MCF 10A (cell line): Measurements from ENCODE around the gene GPC6. TPM values are rescaled to one million over a fixed set of nuclear protein-coding genes. Genes with fewer than 3 reads are reported as not detected.

Source experiments
- BruUV-seq: library from RNA; stranded (reverse); fragments of 400-500 nt; replicated peaks from 2 replicates; lab custom pipeline; 2021; lab: Mats Ljungman, UMichigan
- CTCF ChIA-PET: fragments of 300-600 bp; sonication (Branson Sonifier 250); formaldehyde crosslinking; extraction: SDS; loops from one replicate; lab custom pipeline; 2021; ENCODE audit warnings: antibody characterized with exemption, inconsistent platforms; lab: Yijun Ruan, JAX
- POLR2A ChIA-PET: fragments of 300-600, 350-650 bp; sonication (Branson Sonifier 250); formaldehyde crosslinking; extraction: SDS; loops from one replicate; lab custom pipeline; 2020; ENCODE audit warnings: antibody characterized with exemption, inconsistent platforms; lab: Yijun Ruan, JAX
- DNase-seq: peaks from one replicate; pipeline ENCODE4 v3.0.0-alpha.2; 2018; ENCODE audit not compliant: unreplicated experiment
- H3K27ac Mint-ChIP-seq: one replicate; pipeline ENCODE4 v1.8.0; 2022; ENCODE audit warnings: mild to moderate bottlenecking, low read depth, mixed read lengths; ENCODE audit not compliant: unreplicated experiment
- H3K27me3 Mint-ChIP-seq: one replicate; pipeline ENCODE4 v1.8.0; 2022; ENCODE audit warnings: mixed read lengths; ENCODE audit not compliant: insufficient read depth, unreplicated experiment
- H3K36me3 Mint-ChIP-seq: one replicate; pipeline ENCODE4 v1.8.0; 2022; ENCODE audit warnings: mild to moderate bottlenecking, moderate library complexity, mixed read lengths; ENCODE audit not compliant: insufficient read depth, unreplicated experiment
- H3K4me1 Mint-ChIP-seq: one replicate; pipeline ENCODE4 v1.8.0; 2022; ENCODE audit warnings: mixed read lengths; ENCODE audit not compliant: insufficient read depth, unreplicated experiment
- H3K4me3 Mint-ChIP-seq: one replicate; pipeline ENCODE4 v1.8.0; 2022; ENCODE audit warnings: mild to moderate bottlenecking, moderate library complexity, mixed read lengths; ENCODE audit not compliant: unreplicated experiment
- H3K9me3 Mint-ChIP-seq: one replicate; pipeline ENCODE4 v1.8.0; 2022; ENCODE audit warnings: mixed read lengths; ENCODE audit not compliant: unreplicated experiment
- intact Hi-C: fragments of 100-400 bp; cut with micrococcal nuclease; formaldehyde crosslinking; loops from 2 replicates; pipeline ENCODE4 v1.14.1; 2022
- total RNA-seq: library from RNA; stranded (reverse); gene quantifications from 2 replicates; pipeline ENCODE4 v1.2.3, GENCODE V29; 2022
- TF ChIP-seq, protein P1 (sequence below): fragments of 200-600 bp; IDR thresholded peaks from one replicate; pipeline ENCODE4 v1.8.0; 2022; ENCODE audit warnings: antibody characterized with exemption, mild to moderate bottlenecking; ENCODE audit not compliant: unreplicated experiment

The GPC6 gene
- total RNA-seq, 1 experiment from 2014 or later = 8.4 TPM

DNA sequence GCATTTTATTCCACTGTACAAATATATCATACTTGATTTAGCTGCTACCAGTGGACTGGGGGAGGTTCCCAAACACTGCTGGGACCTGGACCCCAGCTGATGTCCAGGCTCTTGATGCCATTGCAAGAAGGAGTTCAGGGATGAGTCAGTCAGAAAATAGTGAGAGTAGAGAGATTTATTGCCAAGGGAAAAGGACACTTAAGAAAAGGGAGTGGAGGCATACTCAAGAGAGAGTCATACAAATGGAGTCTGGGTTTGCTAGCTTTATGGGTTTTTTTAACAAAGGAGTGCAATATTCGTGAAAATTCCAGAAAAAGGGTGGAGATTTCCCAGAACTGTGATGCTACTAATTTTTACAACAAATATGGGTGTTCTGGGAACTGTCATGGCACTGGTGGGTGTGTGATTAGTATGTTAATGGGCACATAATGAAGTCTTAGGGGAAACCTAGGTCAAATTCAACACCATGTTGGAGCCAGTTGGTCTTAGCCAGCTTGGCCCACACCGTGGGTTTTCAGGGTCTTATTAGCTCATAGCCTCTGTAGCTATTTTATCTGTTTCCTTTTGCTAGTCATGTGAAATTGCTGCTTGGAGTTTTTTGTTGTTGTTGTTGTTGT is 36.2 kb downstream of the GPC6 start:
- POLR2A ChIA-PET = interaction anchor here (0.6 to 1.1 kb wide), 3 partner anchors 14 to 731 kb away, joined by 3 to 6 read pairs (median 4); no protein-coding TSS in a partner anchor
- TF ChIP-seq, protein P1, sequence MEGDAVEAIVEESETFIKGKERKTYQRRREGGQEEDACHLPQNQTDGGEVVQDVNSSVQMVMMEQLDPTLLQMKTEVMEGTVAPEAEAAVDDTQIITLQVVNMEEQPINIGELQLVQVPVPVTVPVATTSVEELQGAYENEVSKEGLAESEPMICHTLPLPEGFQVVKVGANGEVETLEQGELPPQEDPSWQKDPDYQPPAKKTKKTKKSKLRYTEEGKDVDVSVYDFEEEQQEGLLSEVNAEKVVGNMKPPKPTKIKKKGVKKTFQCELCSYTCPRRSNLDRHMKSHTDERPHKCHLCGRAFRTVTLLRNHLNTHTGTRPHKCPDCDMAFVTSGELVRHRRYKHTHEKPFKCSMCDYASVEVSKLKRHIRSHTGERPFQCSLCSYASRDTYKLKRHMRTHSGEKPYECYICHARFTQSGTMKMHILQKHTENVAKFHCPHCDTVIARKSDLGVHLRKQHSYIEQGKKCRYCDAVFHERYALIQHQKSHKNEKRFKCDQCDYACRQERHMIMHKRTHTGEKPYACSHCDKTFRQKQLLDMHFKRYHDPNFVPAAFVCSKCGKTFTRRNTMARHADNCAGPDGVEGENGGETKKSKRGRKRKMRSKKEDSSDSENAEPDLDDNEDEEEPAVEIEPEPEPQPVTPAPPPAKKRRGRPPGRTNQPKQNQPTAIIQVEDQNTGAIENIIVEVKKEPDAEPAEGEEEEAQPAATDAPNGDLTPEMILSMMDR = no peak
- no peaks in the 10 kb centered on the region for H3K27me3 Mint-ChIP-seq
- H3K4me3 Mint-ChIP-seq = no peak overlapping the region
- H3K4me1 Mint-ChIP-seq = peaks cover 13% of the 10 kb centered on the region
- peak; percentile 74 for DNase-seq
- no TSS peak for BruUV-seq
- no peaks in the 10 kb centered on the region for H3K9me3 Mint-ChIP-seq
- peak overlapping the region; percentile 61 for H3K27ac Mint-ChIP-seq
- intact Hi-C loops = no loop called here
- CTCF ChIA-PET = interaction anchor here (0.6 to 0.7 kb wide), 3 partner anchors 22 to 887 kb away, joined by 3 read pairs; no protein-coding TSS in a partner anchor
- H3K36me3 Mint-ChIP-seq = no peaks in the 10 kb centered on the region

DNA sequence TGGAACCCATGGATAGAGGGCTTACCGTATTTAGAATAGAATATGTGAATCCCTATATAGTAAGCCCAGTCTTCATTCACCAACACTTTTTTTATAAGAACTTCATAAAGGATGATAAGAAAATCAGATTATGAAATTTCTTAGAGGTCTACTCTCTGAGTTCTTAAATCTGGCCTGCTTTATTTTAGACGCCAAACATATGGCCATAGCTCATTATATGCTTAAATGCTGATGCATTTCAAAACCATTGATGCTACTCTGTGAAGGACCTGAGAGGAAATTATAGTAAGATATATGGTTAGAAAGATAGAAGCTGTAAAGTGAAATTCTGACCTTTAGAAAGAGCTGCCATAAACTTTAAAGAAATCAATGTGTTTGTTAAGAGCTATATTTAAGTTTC is 38.3 kb downstream of the GPC6 start:
- TF ChIP-seq, protein P1 = no peak
- no peak for DNase-seq
- H3K9me3 Mint-ChIP-seq = no peaks in the 10 kb centered on the region
- H3K4me1 Mint-ChIP-seq = peaks cover 18% of the 10 kb centered on the region
- BruUV-seq = no TSS peak
- CTCF ChIA-PET = interaction anchor here (0.7 kb wide), 1 partner anchor 852 kb away, joined by 3 read pairs; no protein-coding TSS in a partner anchor
- no peak overlapping the region for H3K4me3 Mint-ChIP-seq
- H3K27ac Mint-ChIP-seq = no peak overlapping the region
- H3K27me3 Mint-ChIP-seq = no peaks in the 10 kb centered on the region
- H3K36me3 Mint-ChIP-seq = no peaks in the 10 kb centered on the region
- intact Hi-C loops = no loop called here
- POLR2A ChIA-PET = interaction anchor here (0.6 to 0.7 kb wide), 3 partner anchors 10 to 1038 kb away, joined by 3 to 4 read pairs (median 3); no protein-coding TSS in a partner anchor

DNA sequence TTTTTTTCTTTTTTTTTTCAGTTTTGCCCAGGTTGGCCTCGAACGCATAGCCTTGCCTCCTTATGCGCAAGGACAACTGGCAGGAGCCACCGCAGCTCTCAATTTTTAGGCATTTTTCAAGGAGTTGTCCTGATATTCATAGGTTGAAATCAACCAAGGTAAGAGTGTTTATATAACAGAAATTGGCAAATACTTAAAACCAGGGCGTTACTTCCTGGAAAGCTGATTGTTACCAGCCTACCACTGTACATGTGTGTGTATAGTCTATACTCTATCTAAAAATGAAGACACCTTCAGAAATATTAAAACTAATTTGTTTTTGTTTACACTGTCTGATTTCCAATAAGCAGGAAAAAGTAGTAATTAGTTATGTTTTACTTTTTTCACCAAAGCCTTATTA is 39.2 kb downstream of the GPC6 start:
- H3K27me3 Mint-ChIP-seq = no peaks in the 10 kb centered on the region
- no peak overlapping the region for H3K4me3 Mint-ChIP-seq
- H3K4me1 Mint-ChIP-seq = peaks cover 23% of the 10 kb centered on the region
- H3K36me3 Mint-ChIP-seq = no peaks in the 10 kb centered on the region
- no peaks in the 10 kb centered on the region for H3K9me3 Mint-ChIP-seq
- DNase-seq = no peak
- intact Hi-C loops = no loop called here
- no peak overlapping the region for H3K27ac Mint-ChIP-seq
- TF ChIP-seq, protein P1 = no peak
- ChIA-PET POLR2A (interaction anchor here (0.7 kb wide), 1 partner anchor 60 kb away, joined by 3 read pairs; no protein-coding TSS in a partner anchor), CTCF (interaction anchor here (0.7 kb wide), 1 partner anchor 851 kb away, joined by 3 read pairs; no protein-coding TSS in a partner anchor)
- no TSS peak for BruUV-seq

DNA sequence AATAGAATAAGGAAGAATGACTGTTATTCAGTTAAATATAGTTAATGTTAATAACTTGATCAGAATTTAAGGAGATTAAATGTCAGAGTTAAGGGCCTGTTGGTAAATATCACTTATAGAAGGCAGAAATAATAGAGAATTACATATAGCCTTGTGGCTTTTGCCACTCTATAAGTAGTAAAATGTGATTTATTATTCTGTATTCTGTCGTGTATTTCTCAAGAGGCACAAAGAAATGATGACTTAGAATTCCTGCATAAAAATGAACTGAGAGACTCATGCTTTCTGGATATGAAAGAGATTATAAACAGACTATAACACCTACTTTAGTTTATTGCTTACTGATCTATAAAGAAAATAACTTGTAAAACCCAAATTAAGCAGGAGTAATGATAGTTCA is 40.1 kb downstream of the GPC6 start:
- BruUV-seq = no TSS peak
- H3K4me3 Mint-ChIP-seq = no peak overlapping the region
- H3K36me3 Mint-ChIP-seq = no peaks in the 10 kb centered on the region
- TF ChIP-seq, protein P1 = no peak
- CTCF ChIA-PET = interaction anchor here (0.6 to 1.0 kb wide), 2 partner anchors 13 to 951 kb away, joined by 3 to 7 read pairs; no protein-coding TSS in a partner anchor
- POLR2A ChIA-PET = interaction anchor here (0.7 kb wide), 1 partner anchor 252 kb away, joined by 3 read pairs; no protein-coding TSS in a partner anchor
- H3K4me1 Mint-ChIP-seq = peaks cover 24% of the 10 kb centered on the region
- no peaks in the 10 kb centered on the region for H3K9me3 Mint-ChIP-seq
- intact Hi-C loops = no loop called here
- no peak overlapping the region for H3K27ac Mint-ChIP-seq
- H3K27me3 Mint-ChIP-seq = no peaks in the 10 kb centered on the region
- DNase-seq = no peak
